Stimulated activated CD4-positive, alpha-beta T cell treated with anti-CD3 and anti-CD28 coated beads, TNF-alpha, amount 100 ng/mL, for 1 hour (primary cell): Measurements from ENCODE around the gene RHEBL1.
"Not testable (repeated sequence)": the region's sequence is repeated elsewhere in the genome, so short reads cannot be mapped to it uniquely, and the experiment has no call there.

Experiments
- DNase-seq, 3 donors: peaks; one replicate each; pipeline ENCODE4 v3.0.0-alpha.2; 2020; ENCODE audit warnings: low read depth in 3 of 3, low spot score in 1 of 3

Gene RHEBL1

GRCh38 chr12:49089821-49090773, 20.3 kb upstream of the RHEBL1 start:
- no peak for DNase-seq

GRCh38 chr12:49088932-49089330, 19.2 kb upstream of the RHEBL1 start:
- DNase-seq = no peak

- peak; percentile 28 to 49 (median 45) for DNase-seq
Observed at GRCh38 chr12:49088150-49088931, 18.6 kb upstream of the RHEBL1 start.

GRCh38 chr12:49086116-49086515, 16.3 kb upstream of the RHEBL1 start:
- DNase-seq = no peak

GRCh38 chr12:49084438-49084837, 14.7 kb upstream of the RHEBL1 start:
- no peak for DNase-seq

GRCh38 chr12:49079793-49080192, 10.0 kb upstream of the RHEBL1 start:
- no peak for DNase-seq

GRCh38 chr12:49070971-49071370, 1.2 kb upstream of the RHEBL1 start:
- DNase-seq = no peak

- no peak for DNase-seq
Observed at GRCh38 chr12:49068879-49069506, 786 bp downstream of the RHEBL1 start.

- DNase-seq = no peak
Observed at GRCh38 chr12:49066120-49066519, 3.7 kb downstream of the RHEBL1 start.

GRCh38 chr12:49064767-49065152, 5.0 kb downstream of the RHEBL1 start:
- DNase-seq = no peak

- not testable (repeated sequence) for DNase-seq
Observed at GRCh38 chr12:49061916-49062315, 7.9 kb downstream of the RHEBL1 start.

GRCh38 chr12:49061157-49061650, 8.6 kb downstream of the RHEBL1 start:
- DNase-seq = no peak

GRCh38 chr12:49060237-49061156, 9.3 kb downstream of the RHEBL1 start, which contains the start of gene KMT2D:
Gene KMT2D, minus strand, starts transcription at chr12:49060794. Its CDS starts 5,470 bp downstream, at chr12:49055324.
- DNase-seq = peak; percentile 74 to 76 (median 74)

- DNase-seq = no peak
Observed at GRCh38 chr12:49059299-49060171, 10.2 kb downstream of the RHEBL1 start.

- no peak for DNase-seq
Observed at GRCh38 chr12:49059045-49059298, 10.8 kb downstream of the RHEBL1 start.

GRCh38 chr12:49058366-49059044, 11.3 kb downstream of the RHEBL1 start:
- DNase-seq = no peak

- DNase-seq = no peak
Observed at GRCh38 chr12:49057888-49058287, 11.9 kb downstream of the RHEBL1 start.

- DNase-seq = no peak
Observed at GRCh38 chr12:49055978-49056754, 13.6 kb downstream of the RHEBL1 start.
